Lower lobe of right lung (tissue), 2 donors: Measurements from ENCODE around the gene POLR1F. TPM values are rescaled to one million over a fixed set of nuclear protein-coding genes. Genes with fewer than 3 reads are reported as not detected.

Source experiments
- ATAC-seq, 2 donors: fragments of 200-7000 bp; cut with Tn5 transposase; one replicate each; pipeline ENCODE4 v1.9.1; 2020 to 2022; ENCODE audit warnings: mild to moderate bottlenecking in 2 of 2, moderate library complexity in 2 of 2
- DNase-seq: peaks from one replicate; pipeline ENCODE4 v3.0.0-alpha.2; 2020
- H3K27ac ChIP-seq: fragments of 200-600 bp; one replicate; pipeline ENCODE4 v1.8.0; 2022
- H3K27me3 ChIP-seq: fragments of 200-600 bp; one replicate; pipeline ENCODE4 v1.8.0; 2022; ENCODE audit warnings: low read depth
- H3K36me3 ChIP-seq: fragments of 200-600 bp; one replicate; pipeline ENCODE4 v1.8.0; 2022; ENCODE audit warnings: mild to moderate bottlenecking
- H3K4me1 ChIP-seq: fragments of 200-600 bp; one replicate; pipeline ENCODE4 v1.8.0; 2022
- H3K4me3 ChIP-seq: fragments of 200-600 bp; one replicate; pipeline ENCODE4 v1.8.0; 2022; ENCODE audit warnings: mild to moderate bottlenecking
- H3K9me3 ChIP-seq: fragments of 200-600 bp; one replicate; pipeline ENCODE4 v1.8.0; 2022
- intact Hi-C: fragments of 100-400 bp; cut with DNase I; formaldehyde crosslinking; loops from one replicate; pipeline ENCODE4 v1.11.0; 2022
- total RNA-seq: library from RNA; stranded (reverse); fragmentation: NEBNext Ultra II Directional; extraction: Animal tissue kit (Norgen Biotek cat#: 25700); gene quantifications from one replicate; pipeline ENCODE4 v1.2.1, GENCODE V29; 2021
- TF ChIP-seq, protein P1 (sequence below): fragments of 200-600 bp; IDR thresholded peaks from one replicate; pipeline ENCODE4 v1.8.0; 2022; ENCODE audit warnings: antibody characterized with exemption, mild to moderate bottlenecking
- donor health status: DM: no; HTN: yes; CAD: no; lungs with severe emphysema.

The POLR1F gene
- total RNA-seq, 1 donor from 2014 or later = 8.6 TPM

GRCh38 chr7:19707240-19707639, 1.6 kb downstream of the POLR1F start:
- Histone ChIP-seq H3K4me3 (no peak overlapping the region), H3K4me1 (peaks cover 19% of the 10 kb centered on the region), H3K9me3 (no peaks in the 10 kb centered on the region), H3K36me3 (no peaks in the 10 kb centered on the region), H3K27ac (no peak overlapping the region), H3K27me3 (no peaks in the 10 kb centered on the region)
- TF ChIP-seq, protein P1, sequence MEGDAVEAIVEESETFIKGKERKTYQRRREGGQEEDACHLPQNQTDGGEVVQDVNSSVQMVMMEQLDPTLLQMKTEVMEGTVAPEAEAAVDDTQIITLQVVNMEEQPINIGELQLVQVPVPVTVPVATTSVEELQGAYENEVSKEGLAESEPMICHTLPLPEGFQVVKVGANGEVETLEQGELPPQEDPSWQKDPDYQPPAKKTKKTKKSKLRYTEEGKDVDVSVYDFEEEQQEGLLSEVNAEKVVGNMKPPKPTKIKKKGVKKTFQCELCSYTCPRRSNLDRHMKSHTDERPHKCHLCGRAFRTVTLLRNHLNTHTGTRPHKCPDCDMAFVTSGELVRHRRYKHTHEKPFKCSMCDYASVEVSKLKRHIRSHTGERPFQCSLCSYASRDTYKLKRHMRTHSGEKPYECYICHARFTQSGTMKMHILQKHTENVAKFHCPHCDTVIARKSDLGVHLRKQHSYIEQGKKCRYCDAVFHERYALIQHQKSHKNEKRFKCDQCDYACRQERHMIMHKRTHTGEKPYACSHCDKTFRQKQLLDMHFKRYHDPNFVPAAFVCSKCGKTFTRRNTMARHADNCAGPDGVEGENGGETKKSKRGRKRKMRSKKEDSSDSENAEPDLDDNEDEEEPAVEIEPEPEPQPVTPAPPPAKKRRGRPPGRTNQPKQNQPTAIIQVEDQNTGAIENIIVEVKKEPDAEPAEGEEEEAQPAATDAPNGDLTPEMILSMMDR = no peak
- DNase-seq = no peak
- intact Hi-C loops = no loop called here
- ATAC-seq = no peak

- Histone ChIP-seq H3K27me3 (no peaks in the 10 kb centered on the region), H3K36me3 (peaks cover 7% of the 10 kb centered on the region), H3K27ac (no peak overlapping the region), H3K4me3 (no peak overlapping the region), H3K4me1 (peaks cover 19% of the 10 kb centered on the region), H3K9me3 (no peaks in the 10 kb centered on the region)
- TF ChIP-seq, protein P1 = no peak
- DNase-seq (no peak), ATAC-seq (no peak)
- intact Hi-C loops = no loop called here
Observed at GRCh38 chr7:19705663-19706062, 3.2 kb downstream of the POLR1F start.

DNA sequence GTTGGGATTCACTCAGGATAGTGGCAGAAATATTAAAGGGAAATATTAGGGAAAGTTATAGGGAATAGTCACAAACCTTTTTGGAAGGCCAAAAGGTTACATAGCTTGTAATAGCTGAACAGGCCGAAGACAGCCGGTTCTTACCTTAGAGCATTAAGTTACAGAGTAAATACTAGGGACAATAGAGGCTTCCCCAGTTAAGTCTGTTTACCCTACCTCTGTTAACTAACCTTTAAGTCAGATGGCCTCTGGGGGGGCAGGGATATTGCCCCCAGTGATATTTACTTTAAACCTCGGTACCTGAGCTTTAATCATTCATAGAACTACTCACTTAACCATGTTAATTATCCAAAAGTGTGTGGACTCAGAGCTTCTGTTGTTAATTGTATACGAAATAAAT, 7.4 kb downstream of the POLR1F start:
- Histone ChIP-seq H3K9me3 (no peaks in the 10 kb centered on the region), H3K36me3 (peaks cover 23% of the 10 kb centered on the region), H3K27ac (no peak overlapping the region), H3K27me3 (no peaks in the 10 kb centered on the region), H3K4me1 (no peaks in the 10 kb centered on the region), H3K4me3 (no peak overlapping the region)
- DNase-seq = no peak
- intact Hi-C loops = no loop called here
- TF ChIP-seq, protein P1 = no peak
- ATAC-seq = no peak

DNA sequence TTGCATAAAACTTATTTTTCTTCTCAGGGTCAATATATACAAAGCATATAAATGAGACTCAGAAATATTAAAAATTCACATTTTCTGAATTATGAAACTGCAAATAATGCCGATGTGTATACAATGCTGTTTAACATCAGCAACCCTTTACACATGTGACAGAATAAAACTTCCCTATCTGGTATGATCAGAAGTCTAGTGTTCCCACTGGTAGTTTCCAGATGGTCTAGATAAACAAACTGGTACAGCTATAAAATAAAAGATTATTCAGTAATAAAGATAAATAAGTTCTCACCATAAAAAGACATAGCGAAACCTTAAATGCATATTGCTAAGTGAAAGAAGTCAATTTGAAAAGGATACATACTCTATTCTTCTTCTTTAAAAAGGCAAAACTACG, 7.9 kb downstream of the POLR1F start:
- no peaks in the 10 kb centered on the region for H3K27me3 ChIP-seq
- DNase-seq (no peak), ATAC-seq (no peak)
- no peak overlapping the region for H3K27ac ChIP-seq
- H3K4me3 ChIP-seq = no peak overlapping the region
- H3K9me3 ChIP-seq = no peaks in the 10 kb centered on the region
- peaks cover 27% of the 10 kb centered on the region for H3K36me3 ChIP-seq
- no peaks in the 10 kb centered on the region for H3K4me1 ChIP-seq
- TF ChIP-seq, protein P1 = no peak
- intact Hi-C loops = no loop called here

DNA sequence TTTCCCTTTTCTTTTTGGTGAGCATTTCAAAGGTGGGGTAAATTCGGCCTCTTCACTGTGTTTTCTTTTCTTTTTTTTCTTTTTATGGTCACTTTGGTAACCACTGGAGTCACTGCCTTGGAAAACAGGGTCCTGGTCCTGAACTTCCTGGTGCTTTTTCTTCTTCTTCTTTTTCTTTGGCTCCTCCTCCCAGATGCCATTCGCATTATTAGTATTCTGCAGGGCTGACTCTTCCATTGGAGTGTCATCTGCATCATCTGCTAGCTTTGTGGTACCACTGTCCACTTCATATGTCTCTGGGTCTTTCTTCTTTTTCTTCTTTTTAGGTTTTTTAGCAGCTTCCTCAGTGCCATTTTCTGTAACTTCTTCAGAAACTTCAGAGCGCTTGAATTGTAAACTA, 10.5 kb downstream of the POLR1F start:
- ATAC-seq = no peak
- Histone ChIP-seq H3K4me1 (no peaks in the 10 kb centered on the region), H3K9me3 (no peaks in the 10 kb centered on the region), H3K4me3 (no peak overlapping the region), H3K27me3 (no peaks in the 10 kb centered on the region), H3K36me3 (peaks cover 28% of the 10 kb centered on the region), H3K27ac (no peak overlapping the region)
- DNase-seq = no peak
- TF ChIP-seq, protein P1 = no peak
- intact Hi-C loops = no loop called here

DNA sequence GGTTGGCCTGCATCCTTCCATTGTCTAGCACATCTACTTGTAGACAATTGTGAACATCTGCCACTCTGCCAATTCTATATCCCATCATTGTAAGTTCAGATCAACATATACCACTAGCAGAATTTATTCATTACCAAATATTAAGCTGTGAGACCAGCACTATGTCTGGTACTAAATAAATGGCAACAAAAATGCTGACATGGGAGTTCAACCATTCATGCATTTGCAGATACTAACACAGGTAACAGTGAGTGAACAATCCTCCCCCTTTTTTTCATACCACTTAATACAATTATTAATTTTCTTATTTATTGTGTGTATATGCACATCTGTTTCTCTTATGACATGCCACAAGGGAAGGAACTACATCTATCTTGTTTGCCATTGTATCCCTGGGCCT, 11.9 kb downstream of the POLR1F start:
- DNase-seq = no peak
- intact Hi-C loops = no loop called here
- Histone ChIP-seq H3K27ac (no peak overlapping the region), H3K36me3 (peaks cover 26% of the 10 kb centered on the region), H3K9me3 (no peaks in the 10 kb centered on the region), H3K4me3 (no peak overlapping the region), H3K27me3 (no peaks in the 10 kb centered on the region), H3K4me1 (no peaks in the 10 kb centered on the region)
- TF ChIP-seq, protein P1 = no peak
- no peak for ATAC-seq
